Endothelial cell of umbilical vein (primary cell): ENCODE measurements around the gene P4HB. TPM values are rescaled to one million over a fixed set of nuclear protein-coding genes. Genes with fewer than 3 reads are reported as not detected.

Experiments used
- BruUV-seq: library from RNA; stranded (reverse); fragments of 400-500 nt; replicated peaks from 2 replicates; lab custom pipeline; 2021; lab: Mats Ljungman, UMichigan
- CTCF ChIA-PET: fragments of 300-600, 350-600 bp; sonication (Branson Sonifier 250); formaldehyde crosslinking; loops from one replicate; lab custom pipeline; 2021; ENCODE audit warnings: antibody characterized with exemption, inconsistent platforms; lab: Charles Lee
- POLR2A ChIA-PET: fragments of 300-600, 350-600 bp; sonication (Branson Sonifier 250); formaldehyde crosslinking; loops from one replicate; lab custom pipeline; 2021; ENCODE audit warnings: antibody characterized with exemption, inconsistent platforms; lab: Charles Lee
- DNase-seq: peaks from one replicate; pipeline ENCODE4 v3.0.0-alpha.2; 2011; ENCODE audit warnings: low read depth, low spot score
- FAIRE-seq: peaks from 2 replicates; lab custom pipeline; 2011; peaks lifted over from hg19 to GRCh38; lab: Jason Lieb, UNC
- H2AFZ ChIP-seq: 2 replicates; pipeline ENCODE4 v1.6.0; 2012; ENCODE audit warnings: low read depth, low read length, control low read depth, inconsistent platforms
- H3K27ac ChIP-seq: 2 replicates; pipeline ENCODE4 v1.5.1; 2011; ENCODE audit warnings: low read depth, mild to moderate bottlenecking, control low read depth, low read length, moderate library complexity; ENCODE audit not compliant: insufficient read depth
- H3K27me3 ChIP-seq, 2 experiments: 2 replicates each; pipeline versions ENCODE4 v1.6.0 to v1.6.1; 2011; ENCODE audit warnings: low read length in 2 of 2, mixed read lengths in 1 of 2; ENCODE audit not compliant: control insufficient read depth in 2 of 2, insufficient read depth in 2 of 2
- H3K36me3 ChIP-seq, 2 experiments: 2 replicates in 1 of 2; 3 replicates in 1 of 2; pipeline ENCODE4 v1.5.1; 2011; ENCODE audit warnings: low read length in 2 of 2, mild to moderate bottlenecking in 1 of 2, moderate library complexity in 1 of 2; ENCODE audit not compliant: control insufficient read depth in 2 of 2, insufficient read depth in 2 of 2; ENCODE audit errors: extremely low read depth in 1 of 2
- H3K4me1 ChIP-seq: 3 replicates; pipeline ENCODE4 v1.5.1; 2011; ENCODE audit warnings: mild to moderate bottlenecking, low read length; ENCODE audit not compliant: control insufficient read depth, insufficient read depth; ENCODE audit errors: extremely low read depth
- H3K4me2 ChIP-seq: 2 replicates; pipeline ENCODE4 v1.6.1; 2011; ENCODE audit warnings: low read length, control low read depth, mixed read lengths; ENCODE audit not compliant: insufficient read depth
- H3K4me3 ChIP-seq, 3 experiments: fragments of 200-600 bp in 1 of 3; sonication (generic), shearing (Covaris generic) in 1 of 3; replicated peaks in 1 of 3; 2 replicates each; pipeline ENCODE4 v1.5.1; 2011 to 2016; ENCODE audit warnings: control low read depth in 3 of 3, low read length in 3 of 3, mild to moderate bottlenecking in 2 of 3, inconsistent platforms in 1 of 3, low read depth in 1 of 3, moderate library complexity in 1 of 3; ENCODE audit not compliant: insufficient read depth in 1 of 3
- H3K79me2 ChIP-seq: 2 replicates; pipeline ENCODE4 v1.6.0; 2012; ENCODE audit warnings: low read length, inconsistent platforms; ENCODE audit not compliant: control insufficient read depth, insufficient read depth
- H3K9ac ChIP-seq: replicated peaks from 2 replicates; pipeline ENCODE3; 2011; ENCODE audit warnings: low read length, control low read depth; ENCODE audit not compliant: insufficient read depth; ENCODE audit errors: extremely low read depth
- H3K9me1 ChIP-seq: replicated peaks from 3 replicates; pipeline ENCODE4 v1.6.0; 2011; ENCODE audit warnings: mild to moderate bottlenecking, low read length; ENCODE audit not compliant: control insufficient read depth, insufficient read depth; ENCODE audit errors: extremely low read depth
- H3K9me3 ChIP-seq: replicated peaks from 2 replicates; pipeline ENCODE4 v1.5.1; 2012; ENCODE audit warnings: low read length, inconsistent platforms; ENCODE audit not compliant: control insufficient read depth, insufficient read depth
- H4K20me1 ChIP-seq: replicated peaks from 2 replicates; pipeline ENCODE3; 2011; ENCODE audit warnings: mild to moderate bottlenecking, low read length; ENCODE audit not compliant: control insufficient read depth, insufficient read depth; ENCODE audit errors: extremely low read depth
- EZH2 ChIP-seq: IDR thresholded peaks from 2 replicates; pipeline ENCODE4 v1.6.1; 2012; ENCODE audit warnings: borderline replicate concordance, low read depth, mild to moderate bottlenecking, moderate library complexity, low read length, inconsistent platforms; ENCODE audit not compliant: severe bottlenecking
- FOS ChIP-seq: IDR thresholded peaks from 2 replicates; pipeline ENCODE4 v1.6.1; 2011; ENCODE audit warnings: mild to moderate bottlenecking, low read length, moderate library complexity, borderline replicate concordance; ENCODE audit not compliant: insufficient read depth
- GATA2 ChIP-seq: IDR thresholded peaks from 2 replicates; pipeline ENCODE4 v1.7.0; 2011; ENCODE audit warnings: low read depth, mild to moderate bottlenecking, moderate library complexity, mixed read lengths, low read length; ENCODE audit not compliant: insufficient read length, insufficient read depth
- JUN ChIP-seq: IDR thresholded peaks from 2 replicates; pipeline ENCODE4 v1.6.1; 2011; ENCODE audit warnings: borderline replicate concordance, low read depth; ENCODE audit not compliant: insufficient read length, insufficient read depth
- MYC ChIP-seq: IDR thresholded peaks from one replicate; pipeline ENCODE4 v1.6.1; 2011; ENCODE audit warnings: mild to moderate bottlenecking, low read depth, low read length
- POLR2A ChIP-seq: IDR thresholded peaks from 2 replicates; pipeline ENCODE4 v1.6.1; 2012; ENCODE audit warnings: low read depth, mild to moderate bottlenecking, control low read depth, low read length
- POLR2AphosphoS5 ChIP-seq: IDR thresholded peaks from 2 replicates; pipeline ENCODE4 v1.6.1; 2012; ENCODE audit warnings: low read depth, mild to moderate bottlenecking, control low read depth, low read length, moderate library complexity; ENCODE audit not compliant: insufficient read depth
- dilution Hi-C: fragments of 300-500 bp; cut with MboI; formaldehyde crosslinking; loops from one replicate; pipeline ENCODE4 v1.15.0; 2019; ENCODE audit warnings: low sequenced_read_pairs; ENCODE audit not compliant: extremely low pct_ligation_motif_present
- intact Hi-C: fragments of 100-400 bp; cut with micrococcal nuclease; formaldehyde crosslinking; loops from one replicate; pipeline ENCODE4 v1.10.0; 2022
- polyA plus RNA-seq, 4 experiments: library from polyadenylated mRNA; depleted of rRNA in 3 of 4; stranded (reverse) in 3 of 4; unstranded in 1 of 4; fragments of >200 nt; gene quantifications; 2 replicates each; pipeline versions ENCODE4 v1.2.1 to v1.2.3, GENCODE V29; 2011 to 2012; ENCODE audit warnings: missing spikeins in 1 of 4
- total RNA-seq: library from RNA; stranded (reverse); gene quantifications from 2 replicates; pipeline ENCODE4 v1.2.3, GENCODE V29; 2021
- TF ChIP-seq, protein P1 (sequence below), 2 donors: IDR thresholded peaks; 1 replicate in 1 of 2; 2 replicates in 1 of 2; pipeline ENCODE4 v1.5.1; 2011; ENCODE audit warnings: low read length in 2 of 2, mild to moderate bottlenecking in 2 of 2, moderate library complexity in 2 of 2, control low read depth in 1 of 2, inconsistent platforms in 1 of 2, low read depth in 1 of 2; ENCODE audit not compliant: insufficient read depth in 1 of 2; ENCODE audit errors: extremely low read depth in 1 of 2
- TF ChIP-seq, protein P2 (sequence below): IDR thresholded peaks from 2 replicates; pipeline ENCODE4 v1.6.1; 2011; ENCODE audit not compliant: insufficient read depth, insufficient read length

P4HB gene
- total and polyA plus RNA-seq, 2 donors (not counting 3 experiments of a cell fraction or from before 2014, with no cell fraction given) = 201 to 988 TPM

DNA sequence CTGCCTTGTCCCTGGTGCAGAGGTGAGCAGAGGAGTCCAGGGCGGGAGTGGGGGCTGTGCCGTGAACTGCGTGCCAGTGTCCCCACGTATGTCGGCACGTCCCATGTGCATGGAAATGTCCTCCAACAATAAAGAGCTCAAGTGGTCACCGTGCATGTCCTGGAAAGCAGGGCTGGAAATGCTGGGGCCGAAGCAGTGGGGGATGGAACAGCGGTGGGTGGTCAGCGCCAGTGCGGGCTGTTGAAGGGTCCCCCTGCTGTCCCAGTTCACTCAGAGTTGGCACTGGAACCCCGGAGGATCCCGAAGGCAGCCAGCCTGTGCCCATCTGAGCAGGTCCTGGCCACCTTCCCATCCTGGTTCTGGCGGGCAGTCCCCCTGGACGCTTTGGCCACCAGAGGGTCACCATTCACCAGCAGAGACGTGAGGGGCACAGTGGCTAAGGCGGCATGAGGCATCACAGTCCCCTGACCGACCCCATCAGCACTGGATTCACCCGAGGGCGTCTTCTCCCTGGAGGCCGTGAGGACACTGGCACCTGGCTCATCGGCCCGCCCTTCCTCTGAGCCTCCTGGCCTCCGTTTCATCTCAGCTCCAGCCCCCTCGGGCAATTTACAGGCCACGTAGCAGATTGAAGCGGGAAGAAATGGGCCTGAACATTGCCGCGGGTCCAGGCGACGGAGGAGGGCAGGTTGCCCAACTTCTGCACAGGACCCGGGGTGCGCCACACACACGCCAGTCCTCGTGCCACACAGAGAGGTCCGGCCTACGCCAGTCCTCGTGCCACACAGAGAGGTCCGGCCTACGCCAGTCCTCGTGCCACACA is 46.3 kb downstream of the P4HB start:
- no peak for TF ChIP-seq GATA2
- TF ChIP-seq EZH2 = no peak
- TF ChIP-seq FOS = no peak
- no peak for TF ChIP-seq POLR2AphosphoS5
- TF ChIP-seq, protein P1, sequence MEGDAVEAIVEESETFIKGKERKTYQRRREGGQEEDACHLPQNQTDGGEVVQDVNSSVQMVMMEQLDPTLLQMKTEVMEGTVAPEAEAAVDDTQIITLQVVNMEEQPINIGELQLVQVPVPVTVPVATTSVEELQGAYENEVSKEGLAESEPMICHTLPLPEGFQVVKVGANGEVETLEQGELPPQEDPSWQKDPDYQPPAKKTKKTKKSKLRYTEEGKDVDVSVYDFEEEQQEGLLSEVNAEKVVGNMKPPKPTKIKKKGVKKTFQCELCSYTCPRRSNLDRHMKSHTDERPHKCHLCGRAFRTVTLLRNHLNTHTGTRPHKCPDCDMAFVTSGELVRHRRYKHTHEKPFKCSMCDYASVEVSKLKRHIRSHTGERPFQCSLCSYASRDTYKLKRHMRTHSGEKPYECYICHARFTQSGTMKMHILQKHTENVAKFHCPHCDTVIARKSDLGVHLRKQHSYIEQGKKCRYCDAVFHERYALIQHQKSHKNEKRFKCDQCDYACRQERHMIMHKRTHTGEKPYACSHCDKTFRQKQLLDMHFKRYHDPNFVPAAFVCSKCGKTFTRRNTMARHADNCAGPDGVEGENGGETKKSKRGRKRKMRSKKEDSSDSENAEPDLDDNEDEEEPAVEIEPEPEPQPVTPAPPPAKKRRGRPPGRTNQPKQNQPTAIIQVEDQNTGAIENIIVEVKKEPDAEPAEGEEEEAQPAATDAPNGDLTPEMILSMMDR (IDR thresholded peaks at IDR 0.05; ENCODE audit: extremely low read depth in 1 of 2, insufficient read depth in 1 of 2, low read depth in 1 of 2, low read length in 2 of 2) = no peak
- TF ChIP-seq, protein P2, sequence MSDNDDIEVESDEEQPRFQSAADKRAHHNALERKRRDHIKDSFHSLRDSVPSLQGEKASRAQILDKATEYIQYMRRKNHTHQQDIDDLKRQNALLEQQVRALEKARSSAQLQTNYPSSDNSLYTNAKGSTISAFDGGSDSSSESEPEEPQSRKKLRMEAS = no peak
- no peak for TF ChIP-seq POLR2A
- TF ChIP-seq JUN = no peak
- no peak for TF ChIP-seq MYC
- BruUV-seq = no TSS peak
- H3K4me3 ChIP-seq = no peak overlapping the region
- H3K9me1 ChIP-seq = no peaks in the 10 kb centered on the region
- ChIA-PET CTCF (no interaction called here), POLR2A (no interaction called here)
- H3K27ac ChIP-seq = no peak overlapping the region
- intact Hi-C loops = no loop called here
- H3K4me1 ChIP-seq = no peaks in the 10 kb centered on the region
- H3K27me3 ChIP-seq = peaks cover 0 to 2% of the 10 kb centered on the region in 2 experiments
- H3K36me3 ChIP-seq = no peaks in the 10 kb centered on the region
- no peak overlapping the region for H3K9ac ChIP-seq
- H2AFZ ChIP-seq = no peak overlapping the region
- H3K9me3 ChIP-seq = no peaks in the 10 kb centered on the region
- no peak for DNase-seq
- dilution Hi-C loops = no loop called here
- H4K20me1 ChIP-seq = no peaks in the 10 kb centered on the region
- no peaks in the 10 kb centered on the region for H3K79me2 ChIP-seq
- no peak for FAIRE-seq
- no peak overlapping the region for H3K4me2 ChIP-seq
